GM12873 (cell line): Measurements from ENCODE around the gene ATF7IP2.

Experiments
- TF ChIP-seq, protein P1 (sequence below): IDR thresholded peaks from 2 replicates; pipeline ENCODE4 v1.5.1; 2012; ENCODE audit warnings: low read depth, mild to moderate bottlenecking, moderate library complexity, low read length, control low read depth; ENCODE audit not compliant: insufficient read depth; ENCODE audit errors: missing control alignments

ATF7IP2 gene

DNA sequence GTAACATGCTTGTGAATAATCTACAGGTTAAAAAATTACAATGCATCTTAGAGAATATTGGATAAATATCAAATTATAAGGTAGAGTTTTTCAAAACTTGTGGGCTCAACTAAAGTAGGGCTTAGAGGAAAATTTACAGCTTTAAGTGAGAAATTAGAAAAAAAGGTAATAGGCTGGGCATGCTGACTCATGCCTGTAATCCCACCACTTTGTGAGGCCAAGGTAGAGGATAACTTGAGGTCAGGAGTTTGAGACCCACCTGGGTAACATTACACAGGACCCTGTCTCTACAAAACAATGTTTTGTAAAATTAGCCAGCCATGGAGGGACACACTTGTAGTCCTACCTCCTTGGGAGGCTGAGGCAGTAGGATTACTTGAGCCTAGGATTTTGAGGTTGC, 4.5 kb downstream of the ATF7IP2 start:
- TF ChIP-seq, protein P1, sequence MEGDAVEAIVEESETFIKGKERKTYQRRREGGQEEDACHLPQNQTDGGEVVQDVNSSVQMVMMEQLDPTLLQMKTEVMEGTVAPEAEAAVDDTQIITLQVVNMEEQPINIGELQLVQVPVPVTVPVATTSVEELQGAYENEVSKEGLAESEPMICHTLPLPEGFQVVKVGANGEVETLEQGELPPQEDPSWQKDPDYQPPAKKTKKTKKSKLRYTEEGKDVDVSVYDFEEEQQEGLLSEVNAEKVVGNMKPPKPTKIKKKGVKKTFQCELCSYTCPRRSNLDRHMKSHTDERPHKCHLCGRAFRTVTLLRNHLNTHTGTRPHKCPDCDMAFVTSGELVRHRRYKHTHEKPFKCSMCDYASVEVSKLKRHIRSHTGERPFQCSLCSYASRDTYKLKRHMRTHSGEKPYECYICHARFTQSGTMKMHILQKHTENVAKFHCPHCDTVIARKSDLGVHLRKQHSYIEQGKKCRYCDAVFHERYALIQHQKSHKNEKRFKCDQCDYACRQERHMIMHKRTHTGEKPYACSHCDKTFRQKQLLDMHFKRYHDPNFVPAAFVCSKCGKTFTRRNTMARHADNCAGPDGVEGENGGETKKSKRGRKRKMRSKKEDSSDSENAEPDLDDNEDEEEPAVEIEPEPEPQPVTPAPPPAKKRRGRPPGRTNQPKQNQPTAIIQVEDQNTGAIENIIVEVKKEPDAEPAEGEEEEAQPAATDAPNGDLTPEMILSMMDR = no peak

DNA sequence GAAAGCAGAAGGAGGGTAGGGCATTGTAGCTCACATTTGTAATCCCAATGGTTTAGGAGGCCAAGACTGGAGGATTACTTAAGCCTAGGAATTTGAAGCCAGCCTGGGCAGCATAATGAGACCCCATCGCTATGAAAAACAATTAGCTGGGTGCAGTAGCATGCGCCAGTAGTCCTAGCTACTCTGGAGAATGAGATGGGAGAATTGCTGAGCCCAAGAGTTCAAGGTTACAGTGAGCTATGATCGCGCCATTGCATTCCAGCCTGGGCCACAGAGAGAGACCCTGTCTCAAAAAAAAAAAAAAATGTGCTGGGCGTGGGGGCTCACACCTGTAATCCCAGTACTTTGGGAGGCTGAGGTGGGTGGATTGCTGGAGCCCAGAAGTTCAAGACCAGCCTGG, 5.0 kb downstream of the ATF7IP2 start:
- TF ChIP-seq, protein P1 = no peak

DNA sequence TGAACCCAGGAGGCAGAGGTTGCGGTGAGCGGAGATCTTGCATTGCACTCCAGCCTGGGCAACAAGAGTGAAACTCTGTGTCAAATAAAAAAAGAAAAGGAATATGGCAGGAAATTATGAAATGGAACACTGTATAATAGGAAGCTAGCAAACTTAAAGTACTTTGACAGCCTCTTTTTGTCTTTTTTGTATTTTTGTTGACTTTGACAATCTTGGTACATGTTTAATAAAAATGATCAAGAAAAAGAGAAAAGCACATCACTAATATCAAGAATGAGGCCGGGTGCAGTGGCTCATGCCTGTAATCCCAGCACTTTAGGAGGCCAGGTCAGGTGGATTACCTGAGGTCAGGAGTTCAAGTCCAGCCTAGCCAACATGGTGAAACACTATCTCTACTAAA, 5.5 kb downstream of the ATF7IP2 start:
- TF ChIP-seq, protein P1 = no peak

DNA sequence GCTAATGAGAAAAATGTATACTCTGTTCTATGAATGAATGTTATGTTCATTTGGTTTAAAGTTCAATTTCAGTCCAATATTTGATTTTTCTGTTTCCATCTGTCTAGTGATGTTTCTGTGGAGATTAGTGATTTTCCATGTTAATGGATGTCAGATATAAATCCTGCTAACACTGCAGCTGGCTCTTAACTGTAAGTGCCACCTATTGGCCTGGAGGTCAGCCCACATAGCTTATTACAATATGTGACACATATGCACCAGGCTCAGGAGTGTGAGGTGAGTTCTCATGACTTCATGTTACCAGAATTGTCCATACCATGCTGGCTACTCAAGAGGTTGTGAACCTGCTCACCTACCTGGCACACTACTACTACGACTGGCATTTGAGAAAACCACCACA, 17.1 kb downstream of the ATF7IP2 start:
- TF ChIP-seq, protein P1 = no peak

DNA sequence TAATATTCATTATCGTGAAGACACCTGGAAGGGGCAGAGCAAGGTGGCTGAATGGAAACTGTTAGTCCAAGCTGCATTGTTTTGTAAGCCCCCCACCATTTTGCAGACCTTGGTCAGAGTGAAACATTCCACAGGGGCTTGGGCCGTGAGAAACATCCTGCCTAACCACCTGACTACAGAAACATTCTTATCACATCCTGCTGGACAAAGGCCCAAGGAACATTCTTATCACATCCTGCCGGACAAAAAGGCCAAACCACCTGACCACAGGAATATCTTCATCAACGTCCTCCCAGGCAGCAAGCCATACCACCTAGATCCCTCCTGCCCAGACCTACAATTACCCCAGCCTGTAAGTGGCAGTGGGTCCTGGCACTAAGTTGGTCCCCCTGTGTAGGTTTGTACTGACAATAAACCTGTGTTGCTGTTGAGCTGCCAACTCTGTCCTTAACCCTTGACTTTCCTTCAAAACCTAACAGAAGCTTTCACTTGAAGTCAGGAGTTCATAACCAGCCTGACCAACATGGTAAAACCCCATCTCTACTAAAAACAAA, 19.6 kb downstream of the ATF7IP2 start:
- TF ChIP-seq, protein P1 = no peak

DNA sequence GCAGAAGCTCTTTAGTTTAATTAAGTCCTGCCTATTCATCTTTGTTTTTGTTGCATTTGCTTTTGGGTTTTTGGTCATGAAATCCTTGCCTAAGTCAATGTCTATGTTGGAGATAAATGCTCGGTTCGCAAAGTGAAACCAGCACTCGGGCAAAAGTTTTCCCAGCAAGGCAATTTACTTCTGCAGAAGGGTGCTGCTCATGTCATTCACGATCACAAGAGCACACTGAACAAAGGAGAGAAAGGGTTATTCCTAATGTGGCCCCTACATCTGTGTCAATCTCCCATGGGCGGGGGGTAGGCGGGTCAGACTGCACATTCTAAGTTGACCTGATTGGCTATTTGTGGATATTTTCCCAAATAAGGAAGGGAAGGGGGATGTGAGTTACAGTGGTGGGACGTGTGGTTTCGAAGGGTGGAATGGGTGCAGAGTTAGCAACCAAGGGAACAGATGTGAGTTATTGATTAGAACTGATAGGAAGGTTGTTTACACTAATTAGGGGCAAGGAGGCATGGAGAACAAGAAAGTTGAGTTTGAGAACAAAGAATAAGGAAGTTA, 23.0 kb downstream of the ATF7IP2 start:
- TF ChIP-seq, protein P1 = no peak

DNA sequence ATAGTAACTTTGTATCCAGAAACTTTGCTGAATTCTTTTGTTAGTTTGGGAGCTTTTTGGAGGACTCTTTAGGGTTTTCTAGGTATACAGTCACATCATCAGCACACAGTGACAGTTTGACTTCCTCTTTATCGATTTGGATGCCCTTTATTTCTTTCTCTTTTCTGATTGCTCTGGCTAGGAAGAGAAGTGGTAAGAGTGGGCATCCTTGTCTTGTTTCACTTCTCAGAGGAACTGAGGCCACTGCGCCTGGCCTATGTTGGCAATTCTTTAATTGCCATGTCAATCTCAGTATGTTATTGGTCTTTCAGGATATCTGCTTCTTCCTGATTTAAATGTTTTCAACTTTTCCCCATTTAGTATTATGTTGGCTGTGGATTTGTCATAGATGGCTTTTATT, 24.6 kb downstream of the ATF7IP2 start:
- TF ChIP-seq, protein P1 = no peak
